Karpas-422 (cell line): Measurements from ENCODE around the gene GOLGA6D. TPM values are rescaled to one million over a fixed set of nuclear protein-coding genes. Genes with fewer than 3 reads are reported as not detected.
"Not testable (repeated sequence)": the region's sequence is repeated elsewhere in the genome, so short reads cannot be mapped to it uniquely, and the experiment has no call there.

Source experiments
- DNase-seq: peaks from one replicate; pipeline ENCODE4 v3.0.0-alpha.2; 2015
- H2AFZ ChIP-seq: fragments of 200-600 bp; sonication (generic); 2 replicates; pipeline ENCODE4 v1.6.1; 2014; ENCODE audit warnings: antibody characterized with exemption, low read length, mixed read lengths
- H3K27ac ChIP-seq: fragments of 200-600 bp; sonication (generic); 2 replicates; pipeline ENCODE4 v1.5.1; 2014; ENCODE audit warnings: mild to moderate bottlenecking, low read length, moderate library complexity
- H3K27me3 ChIP-seq: fragments of 200-600 bp; sonication (generic); 2 replicates; pipeline ENCODE4 v1.6.1; 2014; ENCODE audit warnings: low read length, mixed read lengths
- H3K36me3 ChIP-seq: fragments of 200-600 bp; sonication (generic); 2 replicates; pipeline ENCODE4 v1.6.1; 2014; ENCODE audit warnings: low read length, mixed read lengths; ENCODE audit not compliant: insufficient read depth
- H3K4me1 ChIP-seq: fragments of 200-600 bp; sonication (generic); 2 replicates; pipeline ENCODE4 v1.6.1; 2014; ENCODE audit warnings: mild to moderate bottlenecking, low read length, mixed read lengths
- H3K4me2 ChIP-seq: fragments of 200-600 bp; sonication (generic); 2 replicates; pipeline ENCODE4 v1.6.1; 2014; ENCODE audit warnings: low read length, low read depth, mild to moderate bottlenecking; ENCODE audit not compliant: poor library complexity, severe bottlenecking
- H3K4me3 ChIP-seq: fragments of 200-600 bp; sonication (generic); 2 replicates; pipeline ENCODE4 v1.5.1; 2014; ENCODE audit warnings: mild to moderate bottlenecking, antibody characterized with exemption, low read length, mixed read lengths
- H3K79me2 ChIP-seq: fragments of 200-600 bp; sonication (generic); 2 replicates; pipeline ENCODE4 v1.6.1; 2014; ENCODE audit warnings: mild to moderate bottlenecking, low read length, mixed read lengths
- H3K9ac ChIP-seq: fragments of 200-600 bp; sonication (generic); 2 replicates; pipeline ENCODE4 v1.6.0; 2014; ENCODE audit warnings: low read length
- H3K9me2 ChIP-seq: fragments of 200-600 bp; sonication (generic), shearing (Covaris generic); replicated peaks from 2 replicates; pipeline ENCODE4 v1.6.0; 2014; ENCODE audit warnings: mild to moderate bottlenecking, low read length, moderate library complexity; ENCODE audit not compliant: insufficient read depth
- H3K9me3 ChIP-seq: fragments of 300-700, 200-600 bp; sonication (generic); 2 replicates; pipeline ENCODE4 v1.6.1; 2014; ENCODE audit warnings: low read length, mixed read lengths
- H4K20me1 ChIP-seq: fragments of 200-600 bp; sonication (generic); 2 replicates; pipeline ENCODE4 v1.6.1; 2014; ENCODE audit warnings: mild to moderate bottlenecking, antibody characterized with exemption, low read length, low read depth; ENCODE audit not compliant: insufficient read depth
- total RNA-seq: library from RNA; depleted of rRNA; stranded (reverse); fragments of >200 nt; shearing (Covaris generic); gene quantifications from 2 replicates; pipeline ENCODE4 v1.2.3, GENCODE V29; 2014; ENCODE audit warnings: low replicate concordance

The GOLGA6D gene
- total RNA-seq, 1 experiment from 2014 or later: not detected

- H3K9me3 ChIP-seq, H3K4me3 ChIP-seq, H3K9ac ChIP-seq, H3K4me1 ChIP-seq, H2AFZ ChIP-seq, H3K79me2 ChIP-seq, H3K9me2 ChIP-seq, H3K4me2 ChIP-seq, H3K27ac ChIP-seq, H3K27me3 ChIP-seq, DNase-seq, H3K36me3 ChIP-seq, H4K20me1 ChIP-seq: not testable (repeated sequence)
These were observed 36.9 kb upstream of the GOLGA6D start for GRCh38 chr15:75245741-75246140.

GRCh38 chr15:75248991-75249390 is 33.6 kb upstream of the GOLGA6D start:
- not testable (repeated sequence) for H3K4me2 ChIP-seq, H2AFZ ChIP-seq, H3K27ac ChIP-seq, H3K9me2 ChIP-seq, H3K79me2 ChIP-seq, H3K27me3 ChIP-seq, H3K4me1 ChIP-seq, H3K4me3 ChIP-seq, H3K9me3 ChIP-seq, DNase-seq, H4K20me1 ChIP-seq, H3K36me3 ChIP-seq, H3K9ac ChIP-seq

- Histone ChIP-seq H3K4me1 (no peaks in the 10 kb centered on the region), H3K36me3 (no peaks in the 10 kb centered on the region), H3K9ac (no peak overlapping the region), H3K9me2 (no peaks in the 10 kb centered on the region), H3K27ac (no peak overlapping the region), H3K27me3 (no peaks in the 10 kb centered on the region), H3K79me2 (no peaks in the 10 kb centered on the region), H3K4me3 (no peak overlapping the region), H4K20me1 (no peaks in the 10 kb centered on the region), H2AFZ (no peak overlapping the region), H3K9me3 (no peaks in the 10 kb centered on the region), H3K4me2 (no peak overlapping the region)
- no peak for DNase-seq
These were observed 32.9 kb upstream of the GOLGA6D start for GRCh38 chr15:75249726-75250125.

- H3K27me3 ChIP-seq, H3K9me2 ChIP-seq, H3K36me3 ChIP-seq, H3K9me3 ChIP-seq, H3K79me2 ChIP-seq, H3K4me1 ChIP-seq, H3K4me3 ChIP-seq, H2AFZ ChIP-seq, H3K27ac ChIP-seq, H3K4me2 ChIP-seq, H4K20me1 ChIP-seq, H3K9ac ChIP-seq, DNase-seq: not testable (repeated sequence)
These were observed 31.3 kb upstream of the GOLGA6D start for GRCh38 chr15:75251343-75251742.

GRCh38 chr15:75252285-75252684 is 30.4 kb upstream of the GOLGA6D start:
- not testable (repeated sequence) for H3K79me2 ChIP-seq, H3K9me2 ChIP-seq, H3K27me3 ChIP-seq, H3K9ac ChIP-seq, H3K27ac ChIP-seq, H3K4me3 ChIP-seq, H3K4me2 ChIP-seq, H4K20me1 ChIP-seq, DNase-seq, H3K36me3 ChIP-seq, H3K4me1 ChIP-seq, H3K9me3 ChIP-seq, H2AFZ ChIP-seq

- not testable (repeated sequence) for H4K20me1 ChIP-seq, H3K27ac ChIP-seq, H3K4me1 ChIP-seq, H3K9me2 ChIP-seq, DNase-seq, H3K27me3 ChIP-seq, H3K4me3 ChIP-seq, H3K4me2 ChIP-seq, H3K79me2 ChIP-seq, H3K9ac ChIP-seq, H3K9me3 ChIP-seq, H2AFZ ChIP-seq, H3K36me3 ChIP-seq
These were observed 24.6 kb upstream of the GOLGA6D start, which contains the start of gene GOLGA6C for GRCh38 chr15:75258034-75258433. TSS of gene GOLGA6C (plus strand) at chr15:75258334. CDS start at chr15:75258599, 265 bp downstream.

- not testable (repeated sequence) for H3K4me2 ChIP-seq, H4K20me1 ChIP-seq, H3K9me2 ChIP-seq, H3K27me3 ChIP-seq, H3K9me3 ChIP-seq, DNase-seq, H2AFZ ChIP-seq, H3K9ac ChIP-seq, H3K36me3 ChIP-seq, H3K4me3 ChIP-seq, H3K4me1 ChIP-seq, H3K79me2 ChIP-seq, H3K27ac ChIP-seq
These were observed 23.9 kb upstream of the GOLGA6D start for GRCh38 chr15:75258620-75259343.

GRCh38 chr15:75259873-75260272 is 22.8 kb upstream of the GOLGA6D start:
- not testable (repeated sequence) for H4K20me1 ChIP-seq, H3K79me2 ChIP-seq, H2AFZ ChIP-seq, H3K36me3 ChIP-seq, H3K9ac ChIP-seq, H3K27me3 ChIP-seq, H3K4me3 ChIP-seq, H3K4me1 ChIP-seq, H3K9me3 ChIP-seq, H3K27ac ChIP-seq, DNase-seq, H3K9me2 ChIP-seq, H3K4me2 ChIP-seq
